Natural killer cell (primary cell): ENCODE results near the gene UQCRHL. TPM values are rescaled to one million over a fixed set of nuclear protein-coding genes. Genes with fewer than 3 reads are reported as not detected.

Source experiments
- ATAC-seq, 3 donors: fragments of 150-1000 bp in 2 of 3; fragments of 200-7000 bp in 1 of 3; cut with Tn5 transposase; 1 replicate in 1 of 3; 2 replicates in 2 of 3; pipeline ENCODE4 v1.10.0; 2021; ENCODE audit warnings: mild to moderate bottlenecking in 2 of 3, moderate library complexity in 2 of 3
- DNase-seq, 2 donors: peaks; one replicate each; pipeline versions ENCODE4 v3.0.0 to v3.0.0-alpha.2; 2013 to 2021; ENCODE audit warnings: mixed read lengths in 1 of 2
- H3K27ac ChIP-seq: one replicate; pipeline ENCODE4 v1.5.1; 2013; ENCODE audit warnings: mild to moderate bottlenecking, low read length
- H3K27me3 ChIP-seq: one replicate; pipeline ENCODE4 v1.6.1; 2013; ENCODE audit warnings: low read length; ENCODE audit not compliant: control insufficient read depth, insufficient read depth
- H3K36me3 ChIP-seq: one replicate; pipeline ENCODE4 v1.6.1; 2013; ENCODE audit warnings: low read length; ENCODE audit not compliant: control insufficient read depth, insufficient read depth
- H3K4me1 ChIP-seq: one replicate; pipeline ENCODE4 v1.6.1; 2013; ENCODE audit warnings: low read length; ENCODE audit not compliant: control insufficient read depth, insufficient read depth
- H3K4me3 ChIP-seq: one replicate; pipeline ENCODE4 v1.5.1; 2013; ENCODE audit warnings: low read length
- H3K9me3 ChIP-seq: one replicate; pipeline ENCODE4 v1.6.1; 2013; ENCODE audit warnings: low read length; ENCODE audit not compliant: control insufficient read depth, insufficient read depth
- H3K27ac Mint-ChIP-seq, 2 donors: one replicate each; pipeline ENCODE4 v1.8.0; 2022; ENCODE audit warnings: mild to moderate bottlenecking in 2 of 2, mixed read lengths in 2 of 2, moderate library complexity in 1 of 2
- H3K27me3 Mint-ChIP-seq, 2 donors: one replicate each; pipeline ENCODE4 v1.8.0; 2022; ENCODE audit warnings: low read depth in 2 of 2, mixed read lengths in 2 of 2
- H3K36me3 Mint-ChIP-seq: one replicate; pipeline ENCODE4 v1.8.0; 2022; ENCODE audit warnings: mixed read lengths
- H3K4me1 Mint-ChIP-seq, 2 donors: one replicate each; pipeline ENCODE4 v1.8.0; 2022; ENCODE audit warnings: mixed read lengths in 2 of 2
- H3K4me3 Mint-ChIP-seq: one replicate; pipeline ENCODE4 v1.8.0; 2022; ENCODE audit warnings: mild to moderate bottlenecking, moderate library complexity, mixed read lengths
- H3K9me3 Mint-ChIP-seq, 2 donors: one replicate each; pipeline ENCODE4 v1.8.0; 2022; ENCODE audit warnings: mixed read lengths in 2 of 2
- WGBS: methylation state at CpG from one replicate; pipeline ENCODE4 v1.1.7; 2013; ENCODE audit warnings: missing lambda C conversion rate; ENCODE audit not compliant: insufficient coverage; 5-methylcytosine and 5-hydroxymethylcytosine counted together
- intact Hi-C: fragments of 100-400 bp; cut with micrococcal nuclease; formaldehyde crosslinking; loops from one replicate; pipeline ENCODE4 v1.14.2; 2022
- total RNA-seq, 4 donors: library from RNA; stranded (reverse); fragments of 120-200 nt in 1 of 4; gene quantifications; one replicate each; pipeline versions ENCODE4 v1.2.3 to v1.2.4, GENCODE V29; 2013 to 2022
- TF ChIP-seq, protein P1 (sequence below): fragments of 200-600 bp; IDR thresholded peaks from one replicate; pipeline ENCODE4 v1.8.0; 2022; ENCODE audit warnings: antibody characterized with exemption

UQCRHL gene
- total RNA-seq, 3 donors from 2014 or later (not counting 1 experiment from before 2014, with no cell fraction given) = 0.87 to 1.2 (median 1.0) TPM

DNA sequence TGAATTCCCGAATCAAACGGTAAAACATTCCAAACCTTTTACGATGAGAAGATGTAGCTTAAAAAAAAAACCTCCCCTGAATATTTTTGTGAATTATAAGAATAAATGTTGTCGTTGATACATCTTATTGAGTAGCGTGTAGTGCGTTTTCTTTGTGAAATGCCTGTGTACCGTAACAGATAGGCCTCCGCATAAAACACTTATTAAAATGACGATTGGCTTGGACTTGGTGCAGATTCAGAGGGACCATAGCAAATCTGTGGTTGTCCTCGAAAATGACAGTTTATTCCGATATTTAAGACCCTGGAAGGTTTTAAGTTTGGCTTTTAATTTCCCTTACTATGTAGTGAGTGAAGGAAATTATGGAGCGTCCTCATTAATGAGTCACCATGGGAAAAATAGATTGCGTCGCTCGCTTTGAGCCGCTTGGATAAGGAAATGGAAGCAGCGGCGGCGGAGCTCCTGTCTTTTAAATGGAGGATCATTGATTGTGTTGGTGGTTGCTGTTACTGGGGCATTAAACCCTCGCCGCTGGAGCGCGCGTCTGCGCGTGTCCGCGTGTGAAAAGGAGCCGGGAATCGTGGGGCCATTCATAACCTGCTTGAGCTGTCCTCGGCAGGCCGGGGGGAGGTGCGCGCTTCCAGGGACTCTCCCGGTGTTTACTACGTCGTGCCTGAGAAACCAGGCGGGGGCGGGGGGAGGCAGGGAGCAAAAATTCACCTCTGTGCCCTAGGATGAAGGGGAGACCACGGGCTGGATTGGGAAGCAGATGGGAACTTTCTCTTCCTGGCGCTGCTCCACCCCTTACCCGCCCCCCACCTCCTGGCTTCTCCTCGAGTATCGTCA, 41.7 kb upstream of the UQCRHL start:
- TF ChIP-seq, protein P1, sequence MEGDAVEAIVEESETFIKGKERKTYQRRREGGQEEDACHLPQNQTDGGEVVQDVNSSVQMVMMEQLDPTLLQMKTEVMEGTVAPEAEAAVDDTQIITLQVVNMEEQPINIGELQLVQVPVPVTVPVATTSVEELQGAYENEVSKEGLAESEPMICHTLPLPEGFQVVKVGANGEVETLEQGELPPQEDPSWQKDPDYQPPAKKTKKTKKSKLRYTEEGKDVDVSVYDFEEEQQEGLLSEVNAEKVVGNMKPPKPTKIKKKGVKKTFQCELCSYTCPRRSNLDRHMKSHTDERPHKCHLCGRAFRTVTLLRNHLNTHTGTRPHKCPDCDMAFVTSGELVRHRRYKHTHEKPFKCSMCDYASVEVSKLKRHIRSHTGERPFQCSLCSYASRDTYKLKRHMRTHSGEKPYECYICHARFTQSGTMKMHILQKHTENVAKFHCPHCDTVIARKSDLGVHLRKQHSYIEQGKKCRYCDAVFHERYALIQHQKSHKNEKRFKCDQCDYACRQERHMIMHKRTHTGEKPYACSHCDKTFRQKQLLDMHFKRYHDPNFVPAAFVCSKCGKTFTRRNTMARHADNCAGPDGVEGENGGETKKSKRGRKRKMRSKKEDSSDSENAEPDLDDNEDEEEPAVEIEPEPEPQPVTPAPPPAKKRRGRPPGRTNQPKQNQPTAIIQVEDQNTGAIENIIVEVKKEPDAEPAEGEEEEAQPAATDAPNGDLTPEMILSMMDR = no peak
- intact Hi-C loops = loop anchor here (5.0 kb wide), 1 partner anchor 128 kb away; the partner anchor contains the start of gene ZBTB17
- Mint-ChIP-seq H3K9me3 (no peaks in the 10 kb centered on the region), H3K4me3 (peak overlapping the region; percentile 98), H3K27me3 (no peaks in the 10 kb centered on the region), H3K27ac (peak overlapping the region; percentile 95 to 96), H3K36me3 (no peaks in the 10 kb centered on the region), H3K4me1 (peaks cover 30% of the 10 kb centered on the region in 2 donors)
- no peaks in the 10 kb centered on the region for H3K36me3 ChIP-seq
- H3K27ac ChIP-seq = peak overlapping the region; percentile 76
- peak overlapping the region; percentile 74 for H3K4me3 ChIP-seq
- peaks cover 40% of the 10 kb centered on the region for H3K4me1 ChIP-seq
- under 1% methylated on average over 39 of the region's 44 CpGs for WGBS
- ATAC-seq (peak in 1 of 3 donors; percentile 10), DNase-seq (peak; percentile 64 to 83)
- no peaks in the 10 kb centered on the region for H3K27me3 ChIP-seq
- H3K9me3 ChIP-seq = no peaks in the 10 kb centered on the region

DNA sequence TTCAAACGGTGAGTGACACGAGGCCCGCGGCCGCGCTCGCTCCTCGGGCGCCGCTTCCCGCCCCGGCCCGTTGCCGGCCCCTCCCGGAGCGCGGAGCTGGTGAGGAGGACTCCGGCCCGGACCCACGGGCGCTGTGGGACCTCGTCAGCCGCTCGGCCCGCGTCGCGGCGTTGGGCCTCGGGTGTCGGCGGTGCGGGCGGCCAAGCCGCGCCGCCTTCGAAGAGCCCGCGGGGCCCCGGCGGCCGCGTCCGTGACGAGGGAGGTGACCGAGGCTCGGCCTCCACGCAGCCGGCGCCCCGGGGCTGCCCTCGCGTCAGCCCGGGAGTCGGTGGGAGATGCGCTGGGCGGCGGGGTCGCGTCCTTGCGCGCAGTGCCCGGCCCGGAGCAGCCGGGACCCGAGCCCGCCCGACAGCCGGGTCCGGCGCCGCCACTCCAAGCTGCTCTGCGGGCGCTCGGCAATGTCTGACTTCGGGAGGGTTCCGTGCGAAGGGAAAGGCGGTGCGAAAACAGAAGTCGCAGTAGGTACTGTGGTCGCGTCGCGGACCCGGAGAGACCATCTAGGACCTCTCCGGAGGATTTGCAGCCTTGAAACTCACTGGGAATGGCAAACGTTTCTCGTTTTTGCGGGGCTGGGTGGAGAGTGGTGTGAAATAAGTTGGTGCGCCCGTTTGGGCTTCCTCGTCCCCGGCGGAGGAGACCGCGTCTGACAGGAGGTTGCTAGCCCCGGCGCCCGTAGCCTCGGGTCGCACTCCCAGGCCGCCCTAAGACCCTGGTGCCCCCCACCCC, 40.9 kb upstream of the UQCRHL start:
- peak overlapping the region; percentile 98 for H3K4me3 Mint-ChIP-seq
- peaks cover 30% of the 10 kb centered on the region in 2 donors for H3K4me1 Mint-ChIP-seq

DNA sequence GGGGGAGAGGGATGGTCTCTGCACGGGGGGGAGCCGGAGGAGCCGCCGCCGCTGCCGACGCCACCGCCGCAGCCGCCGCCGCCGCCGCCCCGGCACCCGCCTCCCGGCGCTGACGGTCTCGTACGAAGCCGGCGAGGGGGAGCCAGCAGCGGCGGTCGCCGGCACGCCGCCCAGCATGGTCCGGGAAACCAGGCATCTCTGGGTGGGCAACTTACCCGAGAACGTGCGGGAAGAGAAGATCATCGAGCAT, 40.4 kb upstream of the UQCRHL start:
- H3K4me3 ChIP-seq = peak overlapping the region; percentile 49
- DNase-seq = no peak
- WGBS = under 1% methylated on average over 34 of the region's 34 CpGs
- Mint-ChIP-seq H3K4me3 (peak overlapping the region; percentile 91), H3K36me3 (no peaks in the 10 kb centered on the region), H3K27ac (peak overlapping the region; percentile 93 to 96), H3K27me3 (no peaks in the 10 kb centered on the region), H3K9me3 (no peaks in the 10 kb centered on the region), H3K4me1 (peaks cover 30% of the 10 kb centered on the region in 2 donors)
- peaks cover 37% of the 10 kb centered on the region for H3K4me1 ChIP-seq
- intact Hi-C loops = loop anchor here (1.0 to 5.0 kb wide), 2 partner anchors 11 to 129 kb away; partner anchors contain the start of gene ZBTB17
- H3K36me3 ChIP-seq = no peaks in the 10 kb centered on the region
- TF ChIP-seq, protein P1 = no peak
- peak overlapping the region; percentile 76 for H3K27ac ChIP-seq
- no peaks in the 10 kb centered on the region for H3K27me3 ChIP-seq
- ATAC-seq = no peak
- H3K9me3 ChIP-seq = no peaks in the 10 kb centered on the region

More for the DNA sequence above, 40.9 kb upstream of the UQCRHL start:
- Histone ChIP-seq H3K27me3 (no peaks in the 10 kb centered on the region), H3K36me3 (no peaks in the 10 kb centered on the region), H3K27ac (peak overlapping the region; percentile 76), H3K9me3 (no peaks in the 10 kb centered on the region), H3K4me1 (peaks cover 37% of the 10 kb centered on the region), H3K4me3 (peak overlapping the region; percentile 74)
- Mint-ChIP-seq H3K9me3 (no peaks in the 10 kb centered on the region), H3K27ac (peak overlapping the region; percentile 95 to 96), H3K27me3 (no peaks in the 10 kb centered on the region), H3K36me3 (no peaks in the 10 kb centered on the region)
- DNase-seq (peak; percentile 53 to 77), ATAC-seq (peak; percentile 11 to 19 (median 14))
- WGBS = under 1% methylated on average over 104 of the region's 104 CpGs
- TF ChIP-seq, protein P1 = no peak
- intact Hi-C loops = loop anchor here (5.0 kb wide), 1 partner anchor 129 kb away; the partner anchor contains the start of gene ZBTB17
